Natural killer cell (primary cell): ENCODE measurements around the gene HERC3. TPM values are rescaled to one million over a fixed set of nuclear protein-coding genes. Genes with fewer than 3 reads are reported as not detected.

Source experiments
- ATAC-seq, 3 donors: fragments of 150-1000 bp in 2 of 3; fragments of 200-7000 bp in 1 of 3; cut with Tn5 transposase; 1 replicate in 1 of 3; 2 replicates in 2 of 3; pipeline ENCODE4 v1.10.0; 2021; ENCODE audit warnings: mild to moderate bottlenecking in 2 of 3, moderate library complexity in 2 of 3
- DNase-seq, 2 donors: peaks; one replicate each; pipeline versions ENCODE4 v3.0.0 to v3.0.0-alpha.2; 2013 to 2021; ENCODE audit warnings: mixed read lengths in 1 of 2
- H3K27ac ChIP-seq: one replicate; pipeline ENCODE4 v1.5.1; 2013; ENCODE audit warnings: mild to moderate bottlenecking, low read length
- H3K27me3 ChIP-seq: one replicate; pipeline ENCODE4 v1.6.1; 2013; ENCODE audit warnings: low read length; ENCODE audit not compliant: control insufficient read depth, insufficient read depth
- H3K36me3 ChIP-seq: one replicate; pipeline ENCODE4 v1.6.1; 2013; ENCODE audit warnings: low read length; ENCODE audit not compliant: control insufficient read depth, insufficient read depth
- H3K4me1 ChIP-seq: one replicate; pipeline ENCODE4 v1.6.1; 2013; ENCODE audit warnings: low read length; ENCODE audit not compliant: control insufficient read depth, insufficient read depth
- H3K4me3 ChIP-seq: one replicate; pipeline ENCODE4 v1.5.1; 2013; ENCODE audit warnings: low read length
- H3K9me3 ChIP-seq: one replicate; pipeline ENCODE4 v1.6.1; 2013; ENCODE audit warnings: low read length; ENCODE audit not compliant: control insufficient read depth, insufficient read depth
- H3K27ac Mint-ChIP-seq, 2 donors: one replicate each; pipeline ENCODE4 v1.8.0; 2022; ENCODE audit warnings: mild to moderate bottlenecking in 2 of 2, mixed read lengths in 2 of 2, moderate library complexity in 1 of 2
- H3K27me3 Mint-ChIP-seq, 2 donors: one replicate each; pipeline ENCODE4 v1.8.0; 2022; ENCODE audit warnings: low read depth in 2 of 2, mixed read lengths in 2 of 2
- H3K36me3 Mint-ChIP-seq: one replicate; pipeline ENCODE4 v1.8.0; 2022; ENCODE audit warnings: mixed read lengths
- H3K4me1 Mint-ChIP-seq, 2 donors: one replicate each; pipeline ENCODE4 v1.8.0; 2022; ENCODE audit warnings: mixed read lengths in 2 of 2
- H3K4me3 Mint-ChIP-seq: one replicate; pipeline ENCODE4 v1.8.0; 2022; ENCODE audit warnings: mild to moderate bottlenecking, moderate library complexity, mixed read lengths
- H3K9me3 Mint-ChIP-seq, 2 donors: one replicate each; pipeline ENCODE4 v1.8.0; 2022; ENCODE audit warnings: mixed read lengths in 2 of 2
- CTCF ChIP-seq: fragments of 200-600 bp; IDR thresholded peaks from one replicate; pipeline ENCODE4 v1.8.0; 2022; ENCODE audit warnings: antibody characterized with exemption
- WGBS: methylation state at CpG from one replicate; pipeline ENCODE4 v1.1.7; 2013; ENCODE audit warnings: missing lambda C conversion rate; ENCODE audit not compliant: insufficient coverage; 5-methylcytosine and 5-hydroxymethylcytosine counted together
- intact Hi-C: fragments of 100-400 bp; cut with micrococcal nuclease; formaldehyde crosslinking; loops from one replicate; pipeline ENCODE4 v1.14.2; 2022
- total RNA-seq, 4 donors: library from RNA; stranded (reverse); fragments of 120-200 nt in 1 of 4; gene quantifications; one replicate each; pipeline versions ENCODE4 v1.2.3 to v1.2.4, GENCODE V29; 2013 to 2022

The HERC3 gene
- total RNA-seq, 3 donors from 2014 or later (not counting 1 experiment from before 2014, with no cell fraction given): 59.1 to 85.0 (median 61.9) TPM

DNA sequence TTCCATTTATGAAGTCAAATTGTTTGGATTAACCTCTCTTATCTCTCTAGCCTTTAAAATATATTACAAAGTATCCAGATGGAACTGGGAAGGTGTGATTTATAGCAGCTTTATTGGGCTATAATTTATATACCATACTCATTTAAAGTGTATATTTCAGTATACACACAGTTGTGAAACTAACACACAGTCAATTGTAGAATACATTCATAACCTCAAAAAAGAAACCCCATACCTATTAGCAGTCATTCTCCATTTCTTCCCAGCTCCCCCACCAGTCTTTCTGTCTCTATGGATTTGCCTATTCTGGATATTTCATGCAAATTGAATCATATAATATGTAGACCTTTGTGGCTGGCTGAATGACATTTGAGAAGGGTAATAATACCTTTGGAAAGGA, 112.9 kb downstream of the HERC3 start:
- DNase-seq (no peak), ATAC-seq (no peak)
- Histone ChIP-seq H3K9me3 (no peaks in the 10 kb centered on the region), H3K36me3 (peaks cover 41% of the 10 kb centered on the region), H3K27ac (no peak overlapping the region), H3K4me1 (no peaks in the 10 kb centered on the region), H3K27me3 (no peaks in the 10 kb centered on the region), H3K4me3 (no peak overlapping the region)
- Mint-ChIP-seq H3K4me3 (no peak overlapping the region), H3K4me1 (no peaks in the 10 kb centered on the region), H3K36me3 (peaks cover 37% of the 10 kb centered on the region), H3K27me3 (no peaks in the 10 kb centered on the region), H3K27ac (no peak overlapping the region), H3K9me3 (no peaks in the 10 kb centered on the region)
- no peak for TF ChIP-seq CTCF
- intact Hi-C loops: no loop called here

- DNase-seq (no peak), ATAC-seq (no peak)
- Mint-ChIP-seq H3K9me3 (no peaks in the 10 kb centered on the region), H3K4me3 (no peak overlapping the region), H3K36me3 (peaks cover 37% of the 10 kb centered on the region), H3K4me1 (no peaks in the 10 kb centered on the region), H3K27me3 (no peaks in the 10 kb centered on the region), H3K27ac (no peak overlapping the region)
- intact Hi-C loops: no loop called here
- Histone ChIP-seq H3K36me3 (peaks cover 46% of the 10 kb centered on the region), H3K9me3 (no peaks in the 10 kb centered on the region), H3K4me3 (no peak overlapping the region), H3K4me1 (no peaks in the 10 kb centered on the region), H3K27ac (no peak overlapping the region), H3K27me3 (no peaks in the 10 kb centered on the region)
- TF ChIP-seq CTCF: no peak
- WGBS: 94% methylated on average over 3 of the region's 3 CpGs
These were observed 113.7 kb downstream of the HERC3 start for GRCh38 chr4:88705805-88706492.

DNA sequence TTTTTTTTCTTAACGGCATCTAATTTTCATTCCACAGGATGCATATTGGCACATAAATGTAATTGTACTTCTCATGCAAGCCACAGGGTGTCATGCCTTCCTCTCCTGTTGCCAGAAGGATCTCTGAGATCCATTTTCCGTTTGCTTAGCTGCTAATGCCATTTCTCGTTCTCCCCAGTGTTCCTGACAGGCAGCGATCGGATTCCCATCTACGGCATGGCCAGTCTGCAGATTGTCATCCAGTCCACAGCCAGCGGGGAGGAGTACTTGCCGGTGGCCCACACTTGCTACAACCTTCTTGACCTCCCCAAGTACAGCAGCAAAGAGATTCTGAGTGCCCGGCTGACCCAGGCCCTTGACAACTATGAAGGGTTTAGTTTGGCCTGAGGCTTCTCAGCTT, 114.3 kb downstream of the HERC3 start:
- intact Hi-C loops: no loop called here

More for the DNA sequence above, 114.3 kb downstream of the HERC3 start:
- peaks cover 37% of the 10 kb centered on the region for H3K36me3 Mint-ChIP-seq
- no peaks in the 10 kb centered on the region for H3K9me3 ChIP-seq
- no peaks in the 10 kb centered on the region for H3K9me3 Mint-ChIP-seq
- no peak overlapping the region for H3K4me3 Mint-ChIP-seq
- H3K4me1 ChIP-seq: no peaks in the 10 kb centered on the region
- no peaks in the 10 kb centered on the region for H3K27me3 ChIP-seq
- no peak for TF ChIP-seq CTCF
- DNase-seq: no peak
- no peaks in the 10 kb centered on the region for H3K4me1 Mint-ChIP-seq
- no peak overlapping the region for H3K4me3 ChIP-seq
- H3K36me3 ChIP-seq: peaks cover 47% of the 10 kb centered on the region
- no peak overlapping the region for H3K27ac ChIP-seq
- 97% methylated on average over 9 of the region's 9 CpGs for WGBS
- H3K27me3 Mint-ChIP-seq: no peaks in the 10 kb centered on the region
- H3K27ac Mint-ChIP-seq: no peak overlapping the region
- ATAC-seq: no peak
